Skeletal muscle satellite cell (primary cell): ENCODE results near the gene THOC2.
"Not testable (repeated sequence)": the region's sequence is repeated elsewhere in the genome, so short reads cannot be mapped to it uniquely, and the experiment has no call there.

Experiments
- H3K27me3 ChIP-seq: 2 replicates; pipeline ENCODE4 v1.7.0; 2013; ENCODE audit warnings: low read length; ENCODE audit not compliant: control insufficient read depth, insufficient read depth
- H3K36me3 ChIP-seq: 2 replicates; pipeline ENCODE4 v1.7.0; 2013; ENCODE audit warnings: mild to moderate bottlenecking, control low read depth, low read length; ENCODE audit not compliant: insufficient read depth
- H3K4me1 ChIP-seq: 2 replicates; pipeline ENCODE4 v1.7.0; 2013; ENCODE audit warnings: low read length; ENCODE audit not compliant: control insufficient read depth, insufficient read depth
- H3K4me2 ChIP-seq: 2 replicates; pipeline ENCODE4 v1.7.0; 2013; ENCODE audit warnings: mild to moderate bottlenecking, low read length
- H3K4me3 ChIP-seq: 2 replicates; pipeline ENCODE4 v1.7.0; 2013; ENCODE audit warnings: low read length
- H3K9ac ChIP-seq: 2 replicates; pipeline ENCODE4 v1.7.0; 2013; ENCODE audit warnings: mild to moderate bottlenecking, low read depth, low read length, moderate library complexity
- H3K9me3 ChIP-seq: replicated peaks from 2 replicates; pipeline ENCODE4 v1.7.0; 2013; ENCODE audit warnings: mild to moderate bottlenecking, control low read depth, low read length

The THOC2 gene

GRCh38 chrX:123656507-123656906 lies 76.3 kb downstream of the THOC2 start:
- H3K4me3 ChIP-seq, H3K4me2 ChIP-seq, H3K27me3 ChIP-seq, H3K9ac ChIP-seq, H3K36me3 ChIP-seq, H3K4me1 ChIP-seq, H3K9me3 ChIP-seq: not testable (repeated sequence)

GRCh38 chrX:123648811-123649181 lies 84.1 kb downstream of the THOC2 start:
- H3K9me3 ChIP-seq, H3K9ac ChIP-seq, H3K36me3 ChIP-seq, H3K4me2 ChIP-seq, H3K4me1 ChIP-seq, H3K27me3 ChIP-seq, H3K4me3 ChIP-seq: not testable (repeated sequence)

DNA sequence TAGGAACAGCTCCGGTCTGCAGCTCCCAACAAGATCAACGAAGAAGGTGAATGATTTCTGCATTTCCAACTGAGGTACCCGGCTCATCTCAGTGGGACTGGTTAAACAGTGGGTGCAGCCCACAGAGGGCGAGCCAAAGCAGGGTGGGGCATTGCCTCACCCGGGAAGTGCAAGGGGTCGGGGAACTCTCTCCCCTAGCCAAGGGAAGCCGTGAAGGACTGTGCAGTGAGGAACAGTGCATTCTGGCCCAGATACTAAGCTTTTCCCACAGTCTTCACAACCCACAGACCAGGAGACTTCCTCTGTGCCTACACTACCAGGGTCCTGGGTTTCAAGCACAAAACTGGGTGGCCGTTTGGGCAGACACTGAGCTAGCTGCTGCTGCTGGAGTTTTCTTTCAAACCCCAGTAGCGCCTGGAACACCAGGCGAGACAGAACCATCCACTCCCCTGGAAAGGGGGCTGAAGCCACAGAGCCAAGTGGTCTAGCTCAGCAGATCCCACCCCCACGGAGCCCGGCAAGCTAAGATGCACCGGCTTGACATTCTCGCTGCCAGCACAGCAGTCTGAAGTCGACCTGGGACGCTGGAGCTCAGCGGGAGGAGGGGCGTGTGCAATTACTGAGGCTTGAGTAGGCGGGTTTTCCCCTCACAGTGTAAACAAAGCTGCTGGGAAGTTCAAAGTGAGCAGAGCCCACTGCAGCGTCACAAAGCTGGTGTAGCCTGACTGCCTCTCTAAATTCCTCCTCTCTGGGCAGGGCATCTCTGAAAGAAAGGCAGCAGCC lies 84.6 kb downstream of the THOC2 start:
- Histone ChIP-seq H3K4me1 (no peaks in the 10 kb centered on the region), H3K9ac (no peak overlapping the region), H3K4me2 (no peak overlapping the region), H3K36me3 (no peaks in the 10 kb centered on the region), H3K27me3 (no peaks in the 10 kb centered on the region), H3K4me3 (no peak overlapping the region), H3K9me3 (no peaks in the 10 kb centered on the region)

GRCh38 chrX:123647244-123647643 lies 85.6 kb downstream of the THOC2 start:
- H3K36me3 ChIP-seq, result no peaks in the 10 kb centered on the region
- H3K9me3 ChIP-seq, result no peaks in the 10 kb centered on the region
- no peaks in the 10 kb centered on the region for H3K27me3 ChIP-seq
- no peaks in the 10 kb centered on the region for H3K4me1 ChIP-seq
- no peak overlapping the region for H3K4me3 ChIP-seq
- H3K4me2 ChIP-seq, result no peak overlapping the region
- no peak overlapping the region for H3K9ac ChIP-seq

GRCh38 chrX:123629502-123629901 lies 103.3 kb downstream of the THOC2 start:
- peaks cover 18% of the 10 kb centered on the region for H3K36me3 ChIP-seq
- no peaks in the 10 kb centered on the region for H3K27me3 ChIP-seq
- H3K4me1 ChIP-seq, result peaks cover 19% of the 10 kb centered on the region
- H3K9ac ChIP-seq, result no peak overlapping the region
- H3K4me3 ChIP-seq, result no peak overlapping the region
- no peak overlapping the region for H3K4me2 ChIP-seq
- H3K9me3 ChIP-seq, result no peaks in the 10 kb centered on the region

GRCh38 chrX:123626962-123627361 lies 105.9 kb downstream of the THOC2 start:
- H3K4me3 ChIP-seq, result no peak overlapping the region
- H3K9ac ChIP-seq, result peak overlapping the region; percentile 3
- H3K9me3 ChIP-seq, result no peaks in the 10 kb centered on the region
- peaks cover 25% of the 10 kb centered on the region for H3K36me3 ChIP-seq
- no peak overlapping the region for H3K4me2 ChIP-seq
- H3K4me1 ChIP-seq, result peaks cover 19% of the 10 kb centered on the region
- no peaks in the 10 kb centered on the region for H3K27me3 ChIP-seq

DNA sequence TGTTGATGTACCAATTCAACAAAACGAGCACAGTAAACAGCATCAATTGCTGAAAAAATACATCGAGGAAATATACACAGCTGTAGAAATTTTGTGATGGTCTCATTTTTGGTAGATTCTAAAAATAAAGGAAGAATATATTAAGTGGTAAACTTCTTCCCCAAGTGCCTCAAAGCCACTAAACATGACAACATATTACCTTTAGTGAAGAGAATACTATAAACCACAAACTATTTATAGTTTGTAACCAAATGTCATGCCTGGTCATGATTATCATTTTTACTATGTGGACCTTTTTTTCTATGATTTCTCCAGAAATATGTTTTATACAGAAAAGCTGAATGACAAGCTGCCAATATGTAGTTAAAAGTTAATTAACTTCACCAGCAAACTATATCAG lies 106.9 kb downstream of the THOC2 start:
- H3K9ac ChIP-seq, result no peak overlapping the region
- no peak overlapping the region for H3K4me3 ChIP-seq
- no peak overlapping the region for H3K4me2 ChIP-seq
- H3K27me3 ChIP-seq, result no peaks in the 10 kb centered on the region
- no peaks in the 10 kb centered on the region for H3K9me3 ChIP-seq
- peaks cover 19% of the 10 kb centered on the region for H3K4me1 ChIP-seq
- H3K36me3 ChIP-seq, result peaks cover 23% of the 10 kb centered on the region

GRCh38 chrX:123625477-123625876 lies 107.4 kb downstream of the THOC2 start:
- H3K36me3 ChIP-seq, result peaks cover 20% of the 10 kb centered on the region
- no peaks in the 10 kb centered on the region for H3K27me3 ChIP-seq
- H3K9me3 ChIP-seq, result no peaks in the 10 kb centered on the region
- no peak overlapping the region for H3K4me2 ChIP-seq
- no peak overlapping the region for H3K9ac ChIP-seq
- no peak overlapping the region for H3K4me3 ChIP-seq
- peaks cover 19% of the 10 kb centered on the region for H3K4me1 ChIP-seq

DNA sequence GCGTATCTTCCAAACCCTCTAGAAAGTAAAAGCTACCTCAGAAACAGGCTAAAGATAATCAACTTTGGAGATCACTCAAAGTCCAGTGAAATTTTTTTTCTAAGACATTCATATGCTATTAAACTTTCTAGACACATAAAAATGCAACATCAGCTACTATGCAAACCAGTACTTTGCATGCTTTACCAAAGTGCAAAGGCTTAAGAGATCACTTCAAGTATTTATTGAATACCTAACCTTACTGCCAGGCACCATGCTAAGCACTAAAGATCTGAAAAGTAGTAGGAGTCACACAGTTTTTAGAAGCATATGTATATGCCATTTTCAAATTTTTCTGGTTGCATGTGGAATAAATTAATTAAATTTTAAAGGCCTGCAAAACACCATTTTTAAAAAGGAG lies 115.8 kb downstream of the THOC2 start:
- Histone ChIP-seq H3K9ac (no peak overlapping the region), H3K36me3 (peaks cover 26% of the 10 kb centered on the region)

DNA sequence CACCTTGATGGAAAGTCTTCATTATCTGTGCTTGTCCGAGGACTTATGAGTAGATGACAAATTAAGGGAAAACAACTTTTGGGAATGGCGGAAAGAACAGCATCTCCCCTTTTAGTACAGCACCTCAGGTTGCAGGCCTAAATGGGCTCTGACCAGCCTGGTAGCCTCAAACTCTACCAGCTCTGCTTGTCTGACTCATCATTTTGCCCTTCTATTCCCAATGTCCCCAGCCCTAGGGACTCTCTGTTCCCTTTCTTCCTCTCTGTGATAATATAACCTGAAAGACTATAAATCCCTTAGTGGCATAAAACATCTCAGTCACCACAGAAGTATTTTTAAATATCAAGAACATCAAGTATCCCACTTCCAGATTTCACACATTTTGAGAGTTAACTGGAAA lies 121.9 kb downstream of the THOC2 start:
- Histone ChIP-seq H3K4me1 (no peaks in the 10 kb centered on the region), H3K9ac (no peak overlapping the region), H3K27me3 (no peaks in the 10 kb centered on the region), H3K4me3 (no peak overlapping the region), H3K4me2 (no peak overlapping the region), H3K36me3 (peaks cover 18% of the 10 kb centered on the region), H3K9me3 (no peaks in the 10 kb centered on the region)

More for the DNA sequence above, 115.8 kb downstream of the THOC2 start:
- no peaks in the 10 kb centered on the region for H3K4me1 ChIP-seq
- H3K4me3 ChIP-seq, result no peak overlapping the region
- no peak overlapping the region for H3K4me2 ChIP-seq
- no peaks in the 10 kb centered on the region for H3K9me3 ChIP-seq
- H3K27me3 ChIP-seq, result no peaks in the 10 kb centered on the region

DNA sequence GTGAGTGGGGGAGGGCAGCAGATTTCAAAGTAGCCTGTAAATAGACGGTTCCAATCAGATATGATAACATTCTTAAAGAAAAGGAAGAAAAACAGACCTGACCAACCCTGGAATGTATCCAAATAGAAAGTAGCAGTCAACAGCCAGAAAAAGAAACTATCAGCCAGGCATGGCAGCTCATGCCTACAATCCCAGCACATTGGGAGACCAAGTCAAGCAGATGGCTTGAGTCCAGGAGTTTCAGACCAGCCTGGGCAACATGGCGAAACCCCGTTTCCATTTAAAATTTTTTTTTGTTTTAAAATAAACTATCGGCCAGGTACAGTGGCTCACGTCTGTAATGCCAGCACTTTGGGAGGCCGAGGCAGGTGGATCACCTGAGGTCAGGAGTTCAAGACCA lies 125.0 kb downstream of the THOC2 start:
- Histone ChIP-seq H3K9me3 (no peaks in the 10 kb centered on the region), H3K4me1 (no peaks in the 10 kb centered on the region), H3K4me3 (no peak overlapping the region), H3K9ac (no peak overlapping the region), H3K4me2 (no peak overlapping the region), H3K27me3 (no peaks in the 10 kb centered on the region), H3K36me3 (peaks cover 17% of the 10 kb centered on the region)

DNA sequence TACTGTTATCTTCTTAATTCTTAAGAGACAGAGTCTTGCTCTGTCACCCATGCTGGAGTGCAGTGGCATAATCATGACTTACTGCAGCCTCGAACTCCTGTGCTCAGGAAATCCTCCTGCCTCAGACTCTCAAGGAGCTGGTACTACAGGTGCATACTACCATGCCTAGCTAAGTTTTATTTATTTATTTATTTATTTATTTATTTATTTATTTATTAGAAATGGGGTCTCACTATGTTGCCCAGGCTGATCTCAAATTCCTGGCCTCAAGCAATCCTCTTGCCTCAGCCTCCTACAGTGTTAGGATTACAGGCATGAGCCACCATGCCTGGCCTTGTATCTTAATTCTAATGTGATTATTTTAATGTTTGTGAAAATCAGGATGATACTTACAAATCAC lies 125.6 kb downstream of the THOC2 start:
- Histone ChIP-seq H3K27me3 (no peaks in the 10 kb centered on the region), H3K4me3 (no peak overlapping the region), H3K4me1 (no peaks in the 10 kb centered on the region), H3K9me3 (no peaks in the 10 kb centered on the region), H3K36me3 (peaks cover 16% of the 10 kb centered on the region), H3K9ac (no peak overlapping the region), H3K4me2 (no peak overlapping the region)
